WTC11 (cell line): ENCODE measurements around the gene GNAO1. TPM values are rescaled to one million over a fixed set of nuclear protein-coding genes. Genes with fewer than 3 reads are reported as not detected.
"Not testable (repeated sequence)": the region's sequence is repeated elsewhere in the genome, so short reads cannot be mapped to it uniquely, and the experiment has no call there.

Source experiments
- ATAC-seq: fragments of 200-7000 bp; cut with Tn5 transposase; 2 replicates; pipeline ENCODE4 v1.10.0; 2021; ENCODE audit warnings: mild to moderate bottlenecking, moderate library complexity
- CTCF ChIA-PET: fragments of 300-600 bp; sonication (Branson Sonifier 250); formaldehyde crosslinking; loops from one replicate; lab custom pipeline; 2021; ENCODE audit warnings: antibody characterized with exemption; lab: Charles Lee
- POLR2A ChIA-PET: fragments of 350-600 bp; sonication (Branson Sonifier 250); formaldehyde crosslinking; loops from one replicate; lab custom pipeline; 2021; ENCODE audit warnings: antibody characterized with exemption; lab: Charles Lee
- DNase-seq: peaks from one replicate; pipeline ENCODE4 v3.0.0; 2021; ENCODE audit warnings: low spot score
- H3K27ac Mint-ChIP-seq: 2 replicates; pipeline ENCODE4 v1.8.0; 2021; ENCODE audit warnings: mixed read lengths
- H3K27me3 Mint-ChIP-seq: 2 replicates; pipeline ENCODE4 v1.8.0; 2021; ENCODE audit warnings: low read depth, mild to moderate bottlenecking, moderate library complexity, mixed read lengths
- H3K36me3 Mint-ChIP-seq: 2 replicates; pipeline ENCODE4 v1.8.0; 2021; ENCODE audit warnings: mixed read lengths
- H3K4me1 Mint-ChIP-seq: 2 replicates; pipeline ENCODE4 v1.8.0; 2022; ENCODE audit warnings: mixed read lengths
- H3K4me3 Mint-ChIP-seq: 2 replicates; pipeline ENCODE4 v1.8.0; 2021; ENCODE audit warnings: mild to moderate bottlenecking, moderate library complexity, mixed read lengths
- H3K9me3 Mint-ChIP-seq: 2 replicates; pipeline ENCODE4 v1.8.0; 2021; ENCODE audit warnings: mixed read lengths
- AFF4 ChIP-seq: sonication (generic); formaldehyde crosslinking; IDR thresholded peaks from 2 replicates; pipeline ENCODE4 v1.8.1; 2023; ENCODE audit warnings: mild to moderate bottlenecking, missing genetic modification reagents, borderline replicate concordance
- ATF1 ChIP-seq: sonication (generic); formaldehyde crosslinking; IDR thresholded peaks from 2 replicates; pipeline ENCODE4 v1.8.1; 2023; ENCODE audit warnings: mild to moderate bottlenecking, moderate library complexity, missing genetic modification reagents
- CDX4 ChIP-seq: fragments of 250-450 bp; sonication (Bioruptor Pico); IDR thresholded peaks from 2 replicates; pipeline ENCODE4 v1.9.0; 2021; ENCODE audit warnings: moderate library complexity, mild to moderate bottlenecking, inconsistent platforms, borderline replicate concordance
- ESRRA ChIP-seq: sonication (generic); formaldehyde crosslinking; IDR thresholded peaks from 2 replicates; pipeline ENCODE4 v1.8.1; 2022; ENCODE audit warnings: mild to moderate bottlenecking, missing genetic modification reagents, borderline replicate concordance
- FOXJ3 ChIP-seq: sonication (generic); formaldehyde crosslinking; IDR thresholded peaks from 2 replicates; pipeline ENCODE4 v1.9.0; 2021; ENCODE audit warnings: missing genetic modification reagents, mild to moderate bottlenecking, borderline replicate concordance
- JUN ChIP-seq: sonication (generic); formaldehyde crosslinking; IDR thresholded peaks from 2 replicates; pipeline ENCODE4 v1.8.0; 2023; ENCODE audit warnings: mild to moderate bottlenecking, missing genetic modification reagents
- NFYB ChIP-seq: sonication (generic); formaldehyde crosslinking; conservative IDR thresholded peaks from 2 replicates; pipeline ENCODE4 v1.8.0; 2022; ENCODE audit warnings: low read depth, missing genetic modification reagents
- NR2C2 ChIP-seq: sonication (generic); formaldehyde crosslinking; IDR thresholded peaks from 2 replicates; pipeline ENCODE4 v1.8.0; 2022; ENCODE audit warnings: mild to moderate bottlenecking, missing genetic modification reagents
- NR3C1 ChIP-seq: sonication (generic); formaldehyde crosslinking; conservative IDR thresholded peaks from 2 replicates; pipeline ENCODE4 v1.8.1; 2023; ENCODE audit warnings: low read depth, mild to moderate bottlenecking, missing genetic modification reagents
- PRDM15 ChIP-seq: sonication (generic); formaldehyde crosslinking; IDR thresholded peaks from 2 replicates; pipeline ENCODE4 v1.8.0; 2022; ENCODE audit warnings: missing genetic modification reagents
- RORB ChIP-seq: fragments of 250-450 bp; sonication (Bioruptor Pico); IDR thresholded peaks from 2 replicates; pipeline ENCODE4 v1.9.0; 2021; ENCODE audit warnings: mild to moderate bottlenecking
- SP1 ChIP-seq: sonication (generic); formaldehyde crosslinking; conservative IDR thresholded peaks from 2 replicates; pipeline ENCODE4 v1.8.1; 2022; ENCODE audit warnings: missing genetic modification reagents
- TP53 ChIP-seq: sonication (generic); formaldehyde crosslinking; IDR thresholded peaks from 2 replicates; pipeline ENCODE4 v1.8.1; 2023; ENCODE audit warnings: mild to moderate bottlenecking, missing genetic modification reagents
- ZNF121 ChIP-seq: sonication (generic); formaldehyde crosslinking; IDR thresholded peaks from 2 replicates; pipeline ENCODE4 v1.8.0; 2023; ENCODE audit warnings: missing genetic modification reagents
- ZNF317 ChIP-seq: sonication (generic); formaldehyde crosslinking; IDR thresholded peaks from 2 replicates; pipeline ENCODE4 v1.8.1; 2023; ENCODE audit warnings: low read depth, mild to moderate bottlenecking, moderate library complexity, missing genetic modification reagents, borderline replicate concordance
- ZNF532 ChIP-seq: fragments of 250-450 bp; sonication (Bioruptor Pico); IDR thresholded peaks from 2 replicates; pipeline ENCODE4 v1.9.0; 2021; ENCODE audit warnings: mild to moderate bottlenecking, borderline replicate concordance
- total RNA-seq: library from RNA; stranded (reverse); gene quantifications from 3 replicates; pipeline ENCODE4 v1.2.3, GENCODE V29; 2021
- TF ChIP-seq, protein P1 (sequence below): sonication (generic); formaldehyde crosslinking; IDR thresholded peaks from 2 replicates; pipeline ENCODE4 v1.8.1; 2022; ENCODE audit warnings: low read depth, mild to moderate bottlenecking, moderate library complexity, missing genetic modification reagents, borderline replicate concordance
- TF ChIP-seq, protein P2 (sequence below): sonication (generic); formaldehyde crosslinking; IDR thresholded peaks from 2 replicates; pipeline ENCODE4 v1.8.1; 2022; ENCODE audit warnings: low read depth, missing genetic modification reagents, borderline replicate concordance
- TF ChIP-seq, protein P3 (sequence below): fragments of 250-450 bp; sonication (Bioruptor Pico); IDR thresholded peaks from 2 replicates; pipeline ENCODE4 v2.1.2; 2022; ENCODE audit warnings: mild to moderate bottlenecking, moderate library complexity

Gene GNAO1
- total RNA-seq, 1 experiment from 2014 or later: 30.6 TPM

DNA sequence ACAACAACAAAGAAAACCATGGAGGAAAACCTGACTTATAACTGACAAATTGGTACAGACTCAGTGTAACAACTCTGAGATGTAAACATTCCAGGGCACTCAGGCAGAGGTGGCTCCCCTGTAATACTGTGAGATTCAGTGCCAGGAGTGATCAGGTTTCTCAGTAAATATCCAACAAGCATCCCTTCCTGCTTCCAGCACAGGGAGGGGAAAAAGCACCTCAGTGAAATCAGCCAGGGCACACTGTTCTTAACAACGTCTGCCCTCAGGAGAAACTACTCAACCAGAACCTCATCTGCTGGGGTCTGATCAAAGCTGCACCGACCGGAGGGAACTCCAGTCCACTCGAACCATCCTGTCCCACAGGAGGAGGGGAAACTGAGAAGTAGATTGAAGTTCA, 181.7 kb downstream of the GNAO1 start:
- Mint-ChIP-seq H3K4me1 (peaks cover 9% of the 10 kb centered on the region; the same call in 1 of the 2 replicates), H3K27ac (peak overlapping the region; percentile 26), H3K9me3 (0 out of 2 replicates have a peak, but pooled peaks cover 4% of the 10 kb centered on the region), H3K36me3 (peaks cover 16% of the 10 kb centered on the region), H3K27me3 (no peaks in the 10 kb centered on the region), H3K4me3 (no peak overlapping the region)
- TF ChIP-seq FOXJ3 (CRISPR knock-in tag) (no peak), TP53 (CRISPR knock-in tag) (no peak), RORB (no peak), ZNF532 (no peak), NR2C2 (CRISPR knock-in tag) (no peak), SP1 (CRISPR knock-in tag) (no peak), NR3C1 (CRISPR knock-in tag) (no peak), CDX4 (CRISPR knock-in tag) (no peak), JUN (CRISPR knock-in tag) (no peak), NFYB (CRISPR knock-in tag) (no peak), ZNF317 (CRISPR knock-in tag) (no peak), ATF1 (CRISPR knock-in tag) (no peak), PRDM15 (CRISPR knock-in tag) (no peak), AFF4 (no peak), ESRRA (CRISPR knock-in tag) (no peak), ZNF121 (no peak)
- TF ChIP-seq, protein P1, sequence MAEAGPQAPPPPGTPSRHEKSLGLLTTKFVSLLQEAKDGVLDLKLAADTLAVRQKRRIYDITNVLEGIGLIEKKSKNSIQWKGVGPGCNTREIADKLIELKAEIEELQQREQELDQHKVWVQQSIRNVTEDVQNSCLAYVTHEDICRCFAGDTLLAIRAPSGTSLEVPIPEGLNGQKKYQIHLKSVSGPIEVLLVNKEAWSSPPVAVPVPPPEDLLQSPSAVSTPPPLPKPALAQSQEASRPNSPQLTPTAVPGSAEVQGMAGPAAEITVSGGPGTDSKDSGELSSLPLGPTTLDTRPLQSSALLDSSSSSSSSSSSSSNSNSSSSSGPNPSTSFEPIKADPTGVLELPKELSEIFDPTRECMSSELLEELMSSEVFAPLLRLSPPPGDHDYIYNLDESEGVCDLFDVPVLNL: no peak
- TF ChIP-seq, protein P2, sequence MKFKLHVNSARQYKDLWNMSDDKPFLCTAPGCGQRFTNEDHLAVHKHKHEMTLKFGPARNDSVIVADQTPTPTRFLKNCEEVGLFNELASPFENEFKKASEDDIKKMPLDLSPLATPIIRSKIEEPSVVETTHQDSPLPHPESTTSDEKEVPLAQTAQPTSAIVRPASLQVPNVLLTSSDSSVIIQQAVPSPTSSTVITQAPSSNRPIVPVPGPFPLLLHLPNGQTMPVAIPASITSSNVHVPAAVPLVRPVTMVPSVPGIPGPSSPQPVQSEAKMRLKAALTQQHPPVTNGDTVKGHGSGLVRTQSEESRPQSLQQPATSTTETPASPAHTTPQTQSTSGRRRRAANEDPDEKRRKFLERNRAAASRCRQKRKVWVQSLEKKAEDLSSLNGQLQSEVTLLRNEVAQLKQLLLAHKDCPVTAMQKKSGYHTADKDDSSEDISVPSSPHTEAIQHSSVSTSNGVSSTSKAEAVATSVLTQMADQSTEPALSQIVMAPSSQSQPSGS (CRISPR knock-in tag): no peak
- TF ChIP-seq, protein P3, sequence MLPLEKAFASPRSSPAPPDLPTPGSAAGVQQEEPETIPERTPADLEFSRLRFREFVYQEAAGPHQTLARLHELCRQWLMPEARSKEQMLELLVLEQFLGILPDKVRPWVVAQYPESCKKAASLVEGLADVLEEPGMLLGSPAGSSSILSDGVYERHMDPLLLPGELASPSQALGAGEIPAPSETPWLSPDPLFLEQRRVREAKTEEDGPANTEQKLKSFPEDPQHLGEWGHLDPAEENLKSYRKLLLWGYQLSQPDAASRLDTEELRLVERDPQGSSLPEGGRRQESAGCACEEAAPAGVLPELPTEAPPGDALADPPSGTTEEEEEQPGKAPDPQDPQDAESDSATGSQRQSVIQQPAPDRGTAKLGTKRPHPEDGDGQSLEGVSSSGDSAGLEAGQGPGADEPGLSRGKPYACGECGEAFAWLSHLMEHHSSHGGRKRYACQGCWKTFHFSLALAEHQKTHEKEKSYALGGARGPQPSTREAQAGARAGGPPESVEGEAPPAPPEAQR: no peak
- DNase-seq (no peak), ATAC-seq (0 out of 2 replicates have a peak, but pooled peaks have one; percentile 34)
- ChIA-PET POLR2A (no interaction called here), CTCF (no interaction called here)

DNA sequence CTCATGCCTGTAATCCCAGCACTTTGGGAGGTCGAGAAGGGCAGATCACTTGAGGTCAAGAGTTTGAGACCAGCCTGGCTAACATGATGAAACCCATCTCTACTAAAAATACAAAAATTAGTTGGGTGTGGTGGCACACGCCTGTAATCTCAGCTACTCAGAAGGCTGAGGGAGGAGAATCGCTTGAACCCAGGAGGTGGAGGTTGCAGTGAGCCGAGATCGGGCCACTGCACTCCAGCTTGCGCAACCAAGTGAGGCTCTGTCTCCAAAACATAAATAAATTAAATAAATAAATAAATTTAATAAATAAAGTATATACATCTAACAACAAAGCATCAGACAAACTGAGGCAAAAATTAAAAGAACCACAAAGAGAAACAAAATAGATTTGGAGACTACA, 184.5 kb downstream of the GNAO1 start:
- H3K27me3 Mint-ChIP-seq, CTCF ChIA-PET, H3K4me3 Mint-ChIP-seq, H3K27ac Mint-ChIP-seq, DNase-seq, ATAC-seq, POLR2A ChIA-PET, H3K4me1 Mint-ChIP-seq: not testable (repeated sequence)
- peaks cover 35% of the 10 kb centered on the region for H3K36me3 Mint-ChIP-seq
- H3K9me3 Mint-ChIP-seq: peaks cover 29% of the 10 kb centered on the region
